HepG2 (cell line): ENCODE results near the gene DHX8. TPM values are rescaled to one million over a fixed set of nuclear protein-coding genes. Genes with fewer than 3 reads are reported as not detected.

Experiments
- ATF3 ChIP-seq: sonication (generic); formaldehyde crosslinking; IDR thresholded peaks from 2 replicates; pipeline ENCODE4 v1.4.0; 2020; ENCODE audit warnings: missing genetic modification reagents
- BRCA1 ChIP-seq: sonication (generic); formaldehyde crosslinking; IDR thresholded peaks from 2 replicates; pipeline ENCODE4 v1.4.0; 2020; ENCODE audit warnings: missing genetic modification reagents
- CERS6 ChIP-seq: sonication (generic); formaldehyde crosslinking; IDR thresholded peaks from 2 replicates; pipeline ENCODE4 v1.5.0; 2020; ENCODE audit warnings: missing genetic modification reagents
- FOSL1 ChIP-seq: sonication (generic); formaldehyde crosslinking; IDR thresholded peaks from 2 replicates; pipeline ENCODE4 v1.9.0; 2021; ENCODE audit warnings: missing genetic modification reagents, borderline replicate concordance
- GMEB2 ChIP-seq: IDR thresholded peaks from 2 replicates; pipeline ENCODE4 v1.6.1; 2016; ENCODE audit warnings: missing biosample characterization, missing genetic modification reagents, low read depth
- HOXA5 ChIP-seq: sonication (generic); formaldehyde crosslinking; IDR thresholded peaks from 2 replicates; pipeline ENCODE4 v1.4.0; 2020; ENCODE audit warnings: missing genetic modification reagents
- MAX ChIP-seq: IDR thresholded peaks from 2 replicates; pipeline ENCODE4 v1.6.1; 2012; ENCODE audit warnings: inconsistent platforms
- NCOA5 ChIP-seq: sonication (generic); formaldehyde crosslinking; IDR thresholded peaks from 2 replicates; pipeline ENCODE4 v1.4.0; 2020; ENCODE audit warnings: missing genetic modification reagents
- NR0B2 ChIP-seq: sonication (generic); formaldehyde crosslinking; IDR thresholded peaks from 2 replicates; pipeline ENCODE4 v1.4.0; 2020; ENCODE audit warnings: mild to moderate bottlenecking, missing genetic modification reagents
- PCBP2 ChIP-seq: fragments of 200-400 bp; formaldehyde crosslinking; optimal IDR thresholded peaks from 2 replicates; pipeline ENCODE3; 2018; ENCODE audit warnings: low read length, low read depth; ENCODE audit not compliant: poor library complexity, severe bottlenecking
- PRPF4 ChIP-seq: fragments of 200-400 bp; formaldehyde crosslinking; IDR thresholded peaks from 2 replicates; pipeline ENCODE4 v1.6.1; 2016; ENCODE audit warnings: low read length, low read depth; ENCODE audit not compliant: poor library complexity, severe bottlenecking
- RFX5 ChIP-seq: IDR thresholded peaks from 2 replicates; pipeline ENCODE4 v1.6.1; 2011; ENCODE audit warnings: low read depth, low read length, improper control_type of control experiment
- SIX4 ChIP-seq: sonication (generic); formaldehyde crosslinking; IDR thresholded peaks from 2 replicates; pipeline ENCODE4 v1.4.0; 2020; ENCODE audit warnings: missing genetic modification reagents
- SRSF4 ChIP-seq: fragments of 200-400 bp; formaldehyde crosslinking; IDR thresholded peaks from one replicate; pipeline ENCODE4 v1.6.1; 2018; ENCODE audit warnings: mild to moderate bottlenecking, low read depth, low read length, moderate library complexity; ENCODE audit not compliant: poor library complexity, severe bottlenecking
- TCF7 ChIP-seq: sonication (generic); IDR thresholded peaks from 2 replicates; pipeline ENCODE4 v1.6.1; 2016; ENCODE audit warnings: antibody characterized with exemption, low read depth
- TERF1 ChIP-seq: sonication (generic); formaldehyde crosslinking; IDR thresholded peaks from 2 replicates; pipeline ENCODE4 v1.8.0; 2022; ENCODE audit warnings: mild to moderate bottlenecking, missing genetic modification reagents, moderate library complexity
- TFDP2 ChIP-seq: sonication (generic); formaldehyde crosslinking; IDR thresholded peaks from 2 replicates; pipeline ENCODE4 v1.4.0; 2020; ENCODE audit warnings: missing genetic modification reagents
- ZBTB14 ChIP-seq: sonication (generic); formaldehyde crosslinking; IDR thresholded peaks from 2 replicates; pipeline ENCODE4 v1.4.0; 2020; ENCODE audit warnings: missing genetic modification reagents
- ZBTB2 ChIP-seq: sonication (generic); formaldehyde crosslinking; IDR thresholded peaks from 2 replicates; pipeline ENCODE4 v1.8.0; 2022; ENCODE audit warnings: low read depth, missing genetic modification reagents
- ZBTB20 ChIP-seq: sonication (generic); formaldehyde crosslinking; IDR thresholded peaks from 2 replicates; pipeline ENCODE4 v1.8.1; 2023; ENCODE audit warnings: missing genetic modification reagents, low read depth, mild to moderate bottlenecking, borderline replicate concordance
- ZNF431 ChIP-seq: sonication (generic); formaldehyde crosslinking; IDR thresholded peaks from 2 replicates; pipeline ENCODE4 v1.9.0; 2022; ENCODE audit warnings: missing genetic modification reagents, low read depth, mild to moderate bottlenecking, borderline replicate concordance
- ZNF629 ChIP-seq: sonication (generic); formaldehyde crosslinking; conservative IDR thresholded peaks from 2 replicates; pipeline ENCODE4 v1.5.0; 2020; ENCODE audit warnings: missing genetic modification reagents
- polyA plus RNA-seq, 8 experiments: library from polyadenylated mRNA; depleted of rRNA in 3 of 8; stranded (reverse) in 7 of 8; unstranded in 1 of 8; fragments of >200 nt; fragmentation: Illumina TruSeq in 4 of 8; extraction: Trizol in 4 of 8; gene quantifications; 2 replicates each; pipeline versions ENCODE4 v1.2.1 to v1.2.3, GENCODE V29; 2011 to 2016; ENCODE audit warnings: low read depth in 4 of 8, missing spikeins in 1 of 8, mixed read lengths in 1 of 8; ENCODE audit not compliant: insufficient read depth in 1 of 8
- total RNA-seq, 5 experiments: library from RNA; depleted of rRNA; stranded (reverse); fragments of >200 nt; fragmentation: Illumina TruSeq; extraction: Trizol; gene quantifications; 2 replicates each; pipeline ENCODE4 v1.2.3, GENCODE V29; 2016; ENCODE audit warnings: low read depth in 1 of 5

DHX8 gene
- total and polyA plus RNA-seq, 2 of the 13 experiments (the other 11 are each of a cell fraction or from before 2014, with no cell fraction given): 24.8 to 48.9 TPM

GRCh38 chr17:43558805-43559160, 75.0 kb downstream of the DHX8 start (continued):
- TF ChIP-seq ZBTB2 (CRISPR knock-in tag): no peak
- TF ChIP-seq SRSF4: no peak
- TF ChIP-seq CERS6 (CRISPR knock-in tag): no peak
- TF ChIP-seq PCBP2: no peak
- 0 out of 2 replicates have a peak, but pooled peaks have one; percentile 3 for TF ChIP-seq TCF7
- TF ChIP-seq RFX5: no peak
- no peak for TF ChIP-seq NCOA5 (CRISPR knock-in tag)
- no peak for TF ChIP-seq BRCA1 (CRISPR knock-in tag)
- TF ChIP-seq NR0B2: no peak
- TF ChIP-seq ATF3 (CRISPR knock-in tag): no peak
- no peak for TF ChIP-seq TFDP2
- TF ChIP-seq TERF1 (CRISPR knock-in tag): no peak
- TF ChIP-seq ZBTB20: 0 out of 2 replicates have a peak, but pooled peaks have one; percentile 23
- no peak for TF ChIP-seq GMEB2
- 0 out of 2 replicates have a peak, but pooled peaks have one; percentile 30 for TF ChIP-seq ZBTB14 (CRISPR knock-in tag)
- no peak for TF ChIP-seq ZNF431
- no peak for TF ChIP-seq PRPF4
- no peak for TF ChIP-seq ZNF629 (CRISPR knock-in tag)
- no peak for TF ChIP-seq SIX4 (CRISPR knock-in tag)
- 0 out of 2 replicates have a peak, but pooled peaks have one; percentile 25 for TF ChIP-seq FOSL1 (CRISPR knock-in tag)
- TF ChIP-seq MAX: no peak
- no peak for TF ChIP-seq HOXA5 (CRISPR knock-in tag)
